Activated naive CD8-positive, alpha-beta T cell treated with anti-CD3 and anti-CD28 coated beads, Interleukin-2, amount 50 U/mL, for 24 hours (primary cell): ENCODE data around the gene LARP4B.

Experiments used
- ATAC-seq: fragments of 150-1000 bp; cut with Tn5 transposase; one replicate; pipeline ENCODE4 v1.10.0; 2021
- DNase-seq: peaks from one replicate; pipeline ENCODE4 v3.0.0; 2021
- H3K27ac Mint-ChIP-seq: one replicate; pipeline ENCODE4 v1.8.0; 2021; ENCODE audit warnings: mild to moderate bottlenecking, mixed read lengths
- H3K27me3 Mint-ChIP-seq: one replicate; pipeline ENCODE4 v1.8.0; 2021; ENCODE audit warnings: mixed read lengths
- H3K36me3 Mint-ChIP-seq: one replicate; pipeline ENCODE4 v1.8.0; 2021; ENCODE audit warnings: low read depth, mixed read lengths
- H3K4me1 Mint-ChIP-seq: one replicate; pipeline ENCODE4 v1.8.0; 2021; ENCODE audit warnings: mixed read lengths
- H3K4me3 Mint-ChIP-seq: one replicate; pipeline ENCODE4 v1.8.0; 2021; ENCODE audit warnings: mild to moderate bottlenecking, moderate library complexity, mixed read lengths
- H3K9me3 Mint-ChIP-seq: one replicate; pipeline ENCODE4 v1.8.0; 2021; ENCODE audit warnings: mixed read lengths

The LARP4B gene

DNA sequence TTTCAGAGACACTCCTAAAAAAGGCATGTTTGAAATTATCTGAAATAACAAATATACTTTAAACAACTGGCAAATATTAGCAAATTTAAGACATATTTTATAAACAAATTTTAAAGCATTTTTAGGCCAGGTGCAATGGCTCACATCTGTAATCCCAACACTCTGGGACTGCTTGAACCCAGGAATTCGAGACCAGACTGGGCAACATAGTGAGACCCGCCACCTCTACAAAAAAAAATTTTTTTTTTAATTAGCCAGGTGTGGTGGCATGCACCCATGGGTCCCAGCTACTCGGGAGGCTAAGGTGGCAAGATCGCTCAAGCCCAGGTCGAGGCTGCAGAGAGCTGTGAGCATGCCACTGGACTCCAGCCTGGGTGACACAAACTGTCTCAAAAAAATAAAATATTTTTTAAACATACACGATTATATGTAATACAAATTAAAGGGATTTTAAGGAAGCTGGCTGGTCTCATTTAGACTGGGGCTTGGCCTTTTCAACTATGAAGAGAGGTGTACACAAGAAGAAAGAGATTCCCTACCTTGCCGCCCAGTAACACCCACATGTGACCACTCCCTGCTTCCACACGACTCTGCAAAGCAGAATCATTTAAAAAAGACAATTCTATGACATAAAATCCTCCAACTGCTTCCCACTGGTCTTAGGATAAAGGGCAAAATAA is 7.5 kb downstream of the LARP4B start:
- Mint-ChIP-seq H3K27ac (no peak overlapping the region), H3K36me3 (peaks cover 38% of the 10 kb centered on the region), H3K27me3 (no peaks in the 10 kb centered on the region), H3K4me1 (peaks cover 65% of the 10 kb centered on the region), H3K9me3 (no peaks in the 10 kb centered on the region), H3K4me3 (no peak overlapping the region)
- DNase-seq = no peak
- ATAC-seq = no peak

DNA sequence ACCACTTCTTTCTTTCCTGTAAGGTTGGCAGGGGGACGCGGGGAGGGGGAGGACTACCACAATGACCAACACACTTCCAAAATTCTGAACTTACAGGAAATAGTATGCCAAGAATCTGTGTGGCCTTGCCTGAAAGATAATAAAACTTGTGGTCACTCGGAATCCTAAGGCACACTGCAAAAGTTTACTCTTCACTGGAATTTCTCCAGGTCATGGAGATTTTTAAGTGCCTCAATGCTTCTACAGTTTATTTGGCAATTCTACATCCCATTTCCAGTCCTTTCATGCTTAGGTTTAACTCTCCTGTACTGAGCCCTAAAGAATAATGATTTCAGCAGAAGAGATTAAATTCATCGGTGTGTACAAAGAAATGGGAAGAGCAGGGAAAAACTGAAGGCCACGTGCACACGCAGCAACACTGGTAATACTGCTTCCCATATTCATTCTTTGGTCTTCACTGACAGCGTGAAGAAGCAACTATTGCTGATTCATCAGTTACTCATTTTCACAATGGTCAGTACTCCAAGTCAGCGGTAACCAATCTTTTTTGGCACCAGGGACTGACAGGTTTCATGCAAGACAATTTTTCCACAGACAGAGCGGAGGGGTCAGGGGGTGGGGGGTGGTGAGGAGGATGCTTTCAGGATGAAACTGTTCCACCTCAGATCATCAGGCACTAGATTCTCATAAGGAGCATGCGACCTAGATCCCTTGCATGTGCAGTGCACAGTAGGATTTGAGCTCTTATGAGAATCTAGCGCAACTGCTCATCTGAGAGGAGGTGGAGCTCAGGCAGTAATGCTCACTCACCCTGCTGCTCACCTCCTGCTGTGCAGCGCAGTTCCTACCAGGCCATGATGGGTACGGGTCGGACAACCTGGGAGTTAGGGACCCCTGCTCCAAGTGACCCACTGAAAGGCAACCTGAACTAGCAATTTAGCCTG is 9.8 kb downstream of the LARP4B start:
- no peaks in the 10 kb centered on the region for H3K9me3 Mint-ChIP-seq
- H3K4me3 Mint-ChIP-seq = no peak overlapping the region
- no peaks in the 10 kb centered on the region for H3K27me3 Mint-ChIP-seq
- ATAC-seq (peak; percentile 28), DNase-seq (no peak)
- H3K4me1 Mint-ChIP-seq = peaks cover 49% of the 10 kb centered on the region
- H3K36me3 Mint-ChIP-seq = peaks cover 49% of the 10 kb centered on the region
- no peak overlapping the region for H3K27ac Mint-ChIP-seq

DNA sequence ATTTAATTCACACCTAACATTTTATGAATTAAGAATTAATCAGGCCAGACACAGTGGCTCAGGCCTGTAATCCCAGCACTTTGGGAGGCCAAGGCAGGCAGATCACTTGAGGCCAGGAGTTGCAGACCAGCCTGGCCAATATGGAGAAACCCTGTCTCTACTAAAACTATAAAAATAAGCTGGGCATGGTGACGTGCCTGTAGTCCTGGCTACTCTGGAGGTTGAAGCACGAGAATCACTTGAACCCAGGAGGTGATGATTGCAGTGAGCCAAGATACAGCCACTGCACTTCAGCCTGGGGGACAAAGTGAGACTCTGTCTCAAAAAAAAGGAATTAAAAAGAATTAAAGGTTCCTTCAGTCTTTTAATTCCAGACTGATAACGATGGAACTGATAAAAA is 11.1 kb downstream of the LARP4B start:
- H3K27ac Mint-ChIP-seq = no peak overlapping the region
- ATAC-seq (no peak), DNase-seq (no peak)
- H3K36me3 Mint-ChIP-seq = peaks cover 43% of the 10 kb centered on the region
- no peak overlapping the region for H3K4me3 Mint-ChIP-seq
- no peaks in the 10 kb centered on the region for H3K9me3 Mint-ChIP-seq
- H3K4me1 Mint-ChIP-seq = peaks cover 39% of the 10 kb centered on the region
- no peaks in the 10 kb centered on the region for H3K27me3 Mint-ChIP-seq

DNA sequence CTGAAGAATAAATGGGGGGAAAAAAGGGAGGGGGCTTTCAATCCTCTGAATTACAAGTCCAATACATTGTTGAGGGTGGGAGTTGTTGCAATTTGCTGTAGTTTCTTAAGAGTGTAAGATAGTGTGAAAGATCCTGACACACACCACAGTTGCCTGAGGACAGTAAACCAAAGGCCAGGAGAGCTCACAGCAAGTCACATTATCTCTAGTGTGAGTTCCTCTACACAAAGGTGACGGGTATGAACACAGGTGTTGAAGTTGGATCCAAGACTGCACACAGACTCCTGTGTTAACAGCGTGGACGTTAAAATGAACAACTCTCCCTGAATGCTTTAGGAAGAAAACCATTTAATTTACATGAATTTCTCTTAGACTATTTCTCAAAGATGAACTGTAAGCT is 12.0 kb downstream of the LARP4B start:
- Mint-ChIP-seq H3K27me3 (no peaks in the 10 kb centered on the region), H3K4me1 (peaks cover 34% of the 10 kb centered on the region), H3K27ac (no peak overlapping the region), H3K36me3 (peaks cover 36% of the 10 kb centered on the region), H3K9me3 (no peaks in the 10 kb centered on the region), H3K4me3 (no peak overlapping the region)
- ATAC-seq (no peak), DNase-seq (no peak)

DNA sequence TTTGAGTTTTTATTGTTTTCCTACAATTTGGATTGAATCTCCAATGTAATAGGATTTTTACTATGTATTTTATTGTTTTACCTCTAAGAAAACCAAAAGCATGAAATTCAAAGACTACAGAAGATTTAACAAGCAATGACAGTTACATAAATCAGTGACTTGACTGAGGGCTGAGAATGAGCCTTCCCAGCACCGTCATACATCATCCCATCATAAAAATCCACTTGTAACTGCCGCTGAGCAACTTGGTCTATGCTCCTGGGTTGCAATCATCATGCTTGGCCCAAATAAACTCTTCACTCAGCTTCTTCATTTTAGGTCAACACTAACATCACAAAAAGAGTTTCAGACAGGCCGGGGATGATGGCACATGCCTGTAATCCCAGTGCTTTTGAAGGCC is 13.5 kb downstream of the LARP4B start:
- Mint-ChIP-seq H3K27ac (no peak overlapping the region), H3K9me3 (no peaks in the 10 kb centered on the region), H3K27me3 (no peaks in the 10 kb centered on the region), H3K4me3 (no peak overlapping the region), H3K36me3 (peaks cover 35% of the 10 kb centered on the region), H3K4me1 (peaks cover 26% of the 10 kb centered on the region)
- DNase-seq (no peak), ATAC-seq (no peak)

DNA sequence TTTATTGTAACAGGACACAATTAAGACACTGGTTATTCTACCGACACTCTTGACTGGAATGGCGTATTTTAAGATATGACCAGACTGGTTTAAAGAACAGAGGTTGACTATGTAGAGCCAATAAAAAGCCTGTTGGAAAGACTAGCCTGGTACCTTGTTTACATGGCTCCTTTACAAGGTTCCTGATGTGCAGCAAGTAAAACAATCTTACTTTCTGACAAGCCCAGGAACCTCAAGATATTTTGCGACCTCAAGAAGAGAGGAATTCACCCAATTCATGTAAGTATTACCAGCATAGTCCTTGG is 14.1 kb downstream of the LARP4B start:
- H3K27ac Mint-ChIP-seq = no peak overlapping the region
- DNase-seq = no peak
- H3K9me3 Mint-ChIP-seq = no peaks in the 10 kb centered on the region
- no peak overlapping the region for H3K4me3 Mint-ChIP-seq
- no peaks in the 10 kb centered on the region for H3K27me3 Mint-ChIP-seq
- H3K4me1 Mint-ChIP-seq = peaks cover 25% of the 10 kb centered on the region
- peaks cover 34% of the 10 kb centered on the region for H3K36me3 Mint-ChIP-seq
- no peak for ATAC-seq

DNA sequence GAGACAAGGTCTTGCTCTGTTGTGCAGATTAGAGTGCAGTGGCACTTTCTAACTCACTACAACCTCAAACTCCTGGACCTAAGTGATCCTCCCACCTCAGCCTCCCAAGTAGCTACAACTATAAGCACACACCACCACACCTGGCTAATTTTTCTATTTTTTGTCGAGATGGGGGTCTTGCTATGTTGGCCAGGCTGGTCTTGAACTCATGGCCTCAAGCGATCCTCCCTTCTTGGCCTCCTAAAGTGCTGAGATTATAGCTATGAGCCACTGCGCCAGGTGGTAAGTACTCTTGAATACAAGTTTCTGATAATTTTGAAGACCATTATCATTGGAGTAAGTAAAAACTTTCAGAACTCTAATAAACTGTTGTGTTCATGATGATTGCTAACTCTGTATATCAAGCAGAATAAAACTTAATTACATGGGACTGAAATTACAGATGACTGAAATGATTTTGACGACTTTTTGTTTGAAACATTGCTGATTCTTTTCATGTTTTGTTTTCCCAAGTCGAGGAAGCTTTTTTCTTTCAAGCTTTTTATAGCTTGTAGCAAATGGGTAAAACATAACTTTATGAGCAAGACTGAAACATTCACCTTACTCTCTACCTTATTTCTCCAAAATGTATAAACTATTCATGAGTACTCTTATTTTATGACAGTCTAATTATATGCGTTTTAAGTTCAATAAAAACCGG is 14.6 kb downstream of the LARP4B start:
- ATAC-seq (no peak), DNase-seq (no peak)
- Mint-ChIP-seq H3K27me3 (no peaks in the 10 kb centered on the region), H3K27ac (no peak overlapping the region), H3K4me3 (no peak overlapping the region), H3K9me3 (no peaks in the 10 kb centered on the region), H3K36me3 (peaks cover 33% of the 10 kb centered on the region), H3K4me1 (peaks cover 20% of the 10 kb centered on the region)

DNA sequence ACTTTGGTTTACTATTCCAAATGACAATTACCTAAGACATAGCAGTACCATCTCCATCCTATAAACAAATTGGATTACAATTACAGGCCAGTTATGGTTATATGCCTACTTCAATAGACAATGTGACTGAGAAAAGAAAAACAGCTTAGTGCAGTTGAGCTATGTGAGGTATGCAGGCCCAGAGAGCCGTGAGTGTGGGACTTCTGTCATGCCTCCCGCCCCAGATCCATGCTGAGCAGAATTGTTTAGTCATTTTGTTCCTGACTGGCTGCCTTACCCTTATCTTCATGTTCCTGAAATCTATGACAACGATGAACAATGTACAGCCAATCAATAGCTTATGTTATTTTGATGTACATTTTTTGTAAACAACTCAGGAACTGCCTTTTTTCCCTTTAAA is 21.7 kb downstream of the LARP4B start:
- DNase-seq = no peak
- ATAC-seq = no peak
- H3K4me3 Mint-ChIP-seq = no peak overlapping the region
- H3K36me3 Mint-ChIP-seq = peaks cover 34% of the 10 kb centered on the region
- H3K27ac Mint-ChIP-seq = peak overlapping the region; percentile 46
- no peaks in the 10 kb centered on the region for H3K27me3 Mint-ChIP-seq
- H3K9me3 Mint-ChIP-seq = no peaks in the 10 kb centered on the region
- H3K4me1 Mint-ChIP-seq = peaks cover 15% of the 10 kb centered on the region

DNA sequence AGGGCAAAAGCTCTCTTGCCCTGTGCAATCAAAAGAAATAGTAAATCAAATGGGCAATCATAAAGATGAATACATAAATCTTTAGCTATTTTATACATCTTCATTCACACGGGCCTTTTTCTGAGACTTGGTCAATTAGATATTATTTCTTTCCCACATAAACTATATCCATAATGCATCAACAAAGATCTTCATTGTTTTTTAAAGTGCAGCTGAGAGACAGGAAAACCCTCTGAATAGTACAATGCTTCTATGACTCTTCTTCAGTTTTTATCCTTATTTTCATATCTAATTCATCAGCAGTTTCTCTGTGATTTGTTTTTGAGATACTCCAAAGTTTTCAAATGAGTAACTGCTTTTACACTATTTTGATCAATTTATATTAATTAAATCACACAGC is 25.5 kb downstream of the LARP4B start:
- Mint-ChIP-seq H3K27me3 (no peaks in the 10 kb centered on the region), H3K9me3 (no peaks in the 10 kb centered on the region), H3K4me1 (peaks cover 22% of the 10 kb centered on the region), H3K4me3 (no peak overlapping the region), H3K36me3 (peaks cover 40% of the 10 kb centered on the region), H3K27ac (no peak overlapping the region)
- ATAC-seq (no peak), DNase-seq (no peak)

DNA sequence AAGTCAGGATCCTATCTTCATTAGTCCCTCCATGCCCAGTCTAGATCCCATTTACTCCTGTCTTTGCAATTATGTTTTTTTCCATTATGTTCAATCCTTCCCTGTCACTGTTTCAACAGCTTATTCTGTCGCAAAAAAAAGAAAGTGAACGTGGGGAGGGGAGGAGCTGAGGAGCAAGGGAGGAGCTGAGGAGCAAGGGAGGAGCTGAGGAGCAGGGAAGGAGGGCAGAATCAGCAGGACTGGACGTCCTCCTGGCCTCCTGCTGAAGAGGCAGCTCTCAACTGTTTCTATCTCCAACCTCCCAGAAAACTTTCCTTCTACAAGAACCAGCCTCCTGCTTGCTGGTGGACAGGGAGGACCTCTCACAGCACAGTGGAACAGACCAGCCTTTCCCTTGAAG is 26.0 kb downstream of the LARP4B start:
- Mint-ChIP-seq H3K4me1 (peaks cover 22% of the 10 kb centered on the region), H3K27ac (no peak overlapping the region), H3K36me3 (peaks cover 40% of the 10 kb centered on the region), H3K4me3 (no peak overlapping the region), H3K9me3 (no peaks in the 10 kb centered on the region), H3K27me3 (no peaks in the 10 kb centered on the region)
- DNase-seq (no peak), ATAC-seq (no peak)

DNA sequence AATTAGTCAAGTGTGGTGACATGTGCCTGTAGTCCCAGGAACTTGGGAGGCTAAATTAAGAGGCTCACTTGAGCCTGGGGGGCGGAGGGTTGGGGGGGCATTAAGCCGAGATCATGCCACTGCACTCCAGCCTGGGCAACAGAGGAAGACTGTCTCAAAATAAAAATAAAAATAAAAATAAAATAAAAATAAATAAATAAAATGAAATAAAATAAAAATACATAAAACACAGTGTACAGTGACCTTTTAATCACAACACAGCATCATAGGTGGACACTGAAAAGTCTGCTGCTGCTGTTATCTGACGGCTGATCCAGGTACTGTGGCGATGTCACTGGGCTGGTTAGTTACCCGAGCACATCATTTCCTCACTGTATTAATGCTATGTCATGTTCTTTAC is 27.1 kb downstream of the LARP4B start:
- Mint-ChIP-seq H3K36me3 (peaks cover 39% of the 10 kb centered on the region), H3K27me3 (no peaks in the 10 kb centered on the region), H3K4me3 (no peak overlapping the region), H3K27ac (no peak overlapping the region), H3K9me3 (no peaks in the 10 kb centered on the region), H3K4me1 (peaks cover 24% of the 10 kb centered on the region)
- ATAC-seq = no peak
- DNase-seq = no peak

DNA sequence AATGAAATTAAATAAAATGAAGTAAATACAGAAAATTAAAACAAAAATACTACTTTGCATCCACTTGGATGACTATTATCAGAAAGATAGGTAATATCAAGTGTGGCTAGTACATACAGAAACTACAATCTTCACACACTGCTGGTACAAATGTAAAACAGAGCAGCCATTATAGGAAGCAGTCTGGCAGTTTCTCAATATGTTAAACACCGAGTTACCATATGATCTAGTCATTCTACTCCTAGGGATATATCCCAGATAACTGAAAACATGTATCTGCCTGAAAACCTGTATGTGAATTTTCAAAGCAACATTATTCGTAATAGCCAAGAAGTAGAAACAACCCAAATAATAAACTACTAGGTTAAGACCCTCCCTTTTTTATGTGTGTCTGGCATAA is 33.4 kb downstream of the LARP4B start:
- no peak overlapping the region for H3K27ac Mint-ChIP-seq
- H3K36me3 Mint-ChIP-seq = peaks cover 16% of the 10 kb centered on the region
- no peaks in the 10 kb centered on the region for H3K9me3 Mint-ChIP-seq
- ATAC-seq (no peak), DNase-seq (no peak)
- no peaks in the 10 kb centered on the region for H3K27me3 Mint-ChIP-seq
- peaks cover 26% of the 10 kb centered on the region for H3K4me1 Mint-ChIP-seq
- no peak overlapping the region for H3K4me3 Mint-ChIP-seq

DNA sequence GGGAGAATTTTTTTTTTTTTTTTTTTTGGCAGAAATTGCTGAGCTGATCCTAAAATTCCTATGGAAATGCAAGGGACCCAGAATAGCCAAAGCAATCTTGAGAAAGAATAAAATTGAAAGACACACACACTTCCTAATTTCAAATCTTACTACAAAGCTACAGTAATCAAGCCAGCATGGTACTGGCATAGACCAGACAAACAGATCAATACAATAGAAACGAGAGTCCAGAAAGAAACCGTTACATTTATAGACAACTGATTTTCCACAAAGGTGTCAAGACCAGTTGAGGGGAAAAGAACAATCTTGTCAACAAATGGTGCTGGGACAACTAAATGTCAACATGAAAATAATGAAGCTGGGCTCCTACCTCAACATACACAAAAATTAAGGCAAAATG is 34.5 kb downstream of the LARP4B start:
- Mint-ChIP-seq H3K4me3 (no peak overlapping the region), H3K27ac (no peak overlapping the region), H3K36me3 (peaks cover 12% of the 10 kb centered on the region), H3K9me3 (no peaks in the 10 kb centered on the region), H3K4me1 (peaks cover 25% of the 10 kb centered on the region), H3K27me3 (no peaks in the 10 kb centered on the region)
- DNase-seq (no peak), ATAC-seq (no peak)

DNA sequence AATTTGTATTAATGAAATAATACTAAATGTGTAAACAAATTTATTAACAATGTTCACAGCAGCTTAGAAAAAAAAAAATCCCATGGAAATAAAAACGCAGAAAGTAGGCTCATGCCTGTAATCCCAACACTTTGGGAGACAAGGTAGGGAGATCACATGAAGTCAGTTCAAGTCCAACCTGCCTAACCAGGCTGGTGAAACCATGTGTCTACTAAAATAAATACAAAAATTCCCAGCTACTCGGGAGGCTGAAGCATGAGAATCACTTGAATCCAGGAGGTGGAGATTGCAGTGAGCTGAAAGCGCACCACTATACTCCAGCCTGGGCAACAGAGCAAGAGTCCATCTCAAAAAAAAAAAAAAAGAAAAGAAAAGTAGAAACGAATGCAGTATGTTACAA is 36.2 kb downstream of the LARP4B start:
- H3K4me3 Mint-ChIP-seq = no peak overlapping the region
- H3K4me1 Mint-ChIP-seq = peaks cover 27% of the 10 kb centered on the region
- H3K27ac Mint-ChIP-seq = no peak overlapping the region

DNA sequence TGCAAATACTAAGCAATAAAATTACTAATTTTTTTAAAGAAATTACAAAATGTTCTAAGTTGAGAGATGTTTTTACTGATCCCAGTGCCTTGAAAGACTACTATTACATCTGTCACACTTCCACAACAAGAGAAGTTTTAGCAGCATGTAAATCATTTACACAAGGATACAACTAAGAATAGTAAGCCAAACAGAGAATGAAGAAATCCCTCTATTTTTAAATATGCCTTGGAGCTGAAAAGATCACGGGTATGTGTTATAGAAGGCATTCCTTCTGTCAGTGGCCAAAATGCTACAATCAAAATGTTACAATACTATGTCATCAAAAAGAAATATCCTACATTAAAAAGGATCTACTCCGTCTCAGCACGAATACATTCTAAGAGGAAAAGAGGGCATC is 52.6 kb downstream of the LARP4B start:
- no peak for ATAC-seq
- Mint-ChIP-seq H3K27me3 (no peaks in the 10 kb centered on the region), H3K36me3 (peaks cover 47% of the 10 kb centered on the region), H3K4me3 (no peak overlapping the region), H3K27ac (peak overlapping the region; percentile 25), H3K9me3 (no peaks in the 10 kb centered on the region), H3K4me1 (peaks cover 2% of the 10 kb centered on the region)
- DNase-seq = no peak

More for the DNA sequence above, 36.2 kb downstream of the LARP4B start:
- ATAC-seq = no peak
- Mint-ChIP-seq H3K27me3 (no peaks in the 10 kb centered on the region), H3K36me3 (peaks cover 6% of the 10 kb centered on the region), H3K9me3 (no peaks in the 10 kb centered on the region)
- DNase-seq = no peak
